Upper lobe of right lung (tissue), 1 donor: Measurements from ENCODE around the gene TAF11L13. TPM values are rescaled to one million over a fixed set of nuclear protein-coding genes. Genes with fewer than 3 reads are reported as not detected.
"Not testable (repeated sequence)": the region's sequence is repeated elsewhere in the genome, so short reads cannot be mapped to it uniquely, and the experiment has no call there.

Source experiments
- ATAC-seq: fragments of 200-7000 bp; cut with Tn5 transposase; one replicate; pipeline ENCODE4 v1.9.1; 2020; ENCODE audit warnings: mild to moderate bottlenecking, moderate library complexity
- DNase-seq: peaks from one replicate; pipeline ENCODE4 v3.0.0-alpha.2; 2020
- H3K27ac ChIP-seq: fragments of 200-600 bp; one replicate; pipeline ENCODE4 v1.8.0; 2022
- H3K27me3 ChIP-seq: fragments of 200-600 bp; one replicate; pipeline ENCODE4 v1.8.0; 2022; ENCODE audit warnings: mild to moderate bottlenecking
- H3K36me3 ChIP-seq: fragments of 200-600 bp; one replicate; pipeline ENCODE4 v1.8.0; 2022
- H3K4me1 ChIP-seq: fragments of 200-600 bp; one replicate; pipeline ENCODE4 v1.8.0; 2022
- H3K4me3 ChIP-seq: fragments of 200-600 bp; one replicate; pipeline ENCODE4 v1.8.0; 2022; ENCODE audit warnings: mild to moderate bottlenecking
- H3K9me3 ChIP-seq: fragments of 200-600 bp; one replicate; pipeline ENCODE4 v1.8.0; 2022
- intact Hi-C: fragments of 100-400 bp; cut with DNase I; formaldehyde crosslinking; loops from one replicate; pipeline ENCODE4 v1.11.0; 2022
- long read RNA-seq: library from polyadenylated mRNA; unstranded; transcript quantifications from one replicate; pipeline ENCODE4 v2.0.0, GENCODE V29; 2021
- total RNA-seq: library from RNA; stranded (reverse); fragmentation: NEBNext Ultra II Directional; extraction: Animal tissue kit (Norgen Biotek cat#: 25700); gene quantifications from one replicate; pipeline ENCODE4 v1.2.1, GENCODE V29; 2021
- TF ChIP-seq, protein P1 (sequence below): fragments of 200-600 bp; IDR thresholded peaks from one replicate; pipeline ENCODE4 v1.8.0; 2022; ENCODE audit warnings: antibody characterized with exemption
- donor health status: DM: no; HTN: yes; CAD: no; lungs with severe emphysema.

TAF11L13 gene
- not detected for total RNA-seq
- long read RNA-seq, result 0 reads

DNA sequence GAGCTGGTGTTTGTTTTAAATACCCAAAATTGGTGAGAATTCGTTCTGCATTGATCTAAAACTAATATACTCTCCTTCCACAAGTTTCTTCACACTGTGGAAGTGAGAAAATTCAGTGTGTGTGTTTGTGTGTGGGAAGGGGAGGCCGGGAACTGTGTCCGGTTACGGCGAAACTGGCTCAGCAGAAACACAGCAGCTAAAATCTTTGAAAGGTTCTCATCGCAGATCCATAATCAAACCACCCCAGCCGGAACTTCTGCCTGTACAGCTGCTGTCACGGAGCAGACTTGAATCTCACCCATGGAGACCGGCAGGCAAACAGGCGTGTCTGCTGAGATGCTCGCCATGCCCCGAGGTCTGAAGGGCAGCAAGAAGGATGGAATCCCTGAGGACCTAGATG is at the start of gene TAF11L13:
TSS of gene TAF11L13 (plus strand) at position 301 of the 400 bp plus-strand sequence.
- H3K36me3 ChIP-seq, ATAC-seq, H3K27me3 ChIP-seq, H3K9me3 ChIP-seq, H3K4me1 ChIP-seq, H3K4me3 ChIP-seq, intact Hi-C loops, H3K27ac ChIP-seq, DNase-seq: not testable (repeated sequence)

DNA sequence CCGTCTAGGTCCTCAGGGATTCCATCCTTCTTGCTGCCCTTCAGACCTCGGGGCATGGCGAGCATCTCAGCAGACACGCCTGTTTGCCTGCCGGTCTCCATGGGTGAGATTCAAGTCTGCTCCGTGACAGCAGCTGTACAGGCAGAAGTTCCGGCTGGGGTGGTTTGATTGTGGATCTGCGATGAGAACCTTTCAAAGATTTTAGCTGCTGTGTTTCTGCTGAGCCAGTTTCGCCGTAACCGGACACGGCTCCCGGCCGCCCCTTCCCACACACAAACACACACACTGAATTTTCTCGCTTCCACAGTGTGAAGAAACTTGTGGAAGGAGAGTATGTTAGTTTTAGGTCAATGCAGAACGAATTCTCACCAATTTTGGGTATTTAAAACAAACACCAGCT is 46.2 kb upstream of the TAF11L13 start, which contains the start of gene TAF11L7:
TSS of gene TAF11L7 (minus strand) at position 101 of the 400 bp plus-strand sequence.
- H3K27me3 ChIP-seq, H3K9me3 ChIP-seq, H3K4me1 ChIP-seq, H3K27ac ChIP-seq, DNase-seq, intact Hi-C loops, ATAC-seq, H3K4me3 ChIP-seq, H3K36me3 ChIP-seq: not testable (repeated sequence)

DNA sequence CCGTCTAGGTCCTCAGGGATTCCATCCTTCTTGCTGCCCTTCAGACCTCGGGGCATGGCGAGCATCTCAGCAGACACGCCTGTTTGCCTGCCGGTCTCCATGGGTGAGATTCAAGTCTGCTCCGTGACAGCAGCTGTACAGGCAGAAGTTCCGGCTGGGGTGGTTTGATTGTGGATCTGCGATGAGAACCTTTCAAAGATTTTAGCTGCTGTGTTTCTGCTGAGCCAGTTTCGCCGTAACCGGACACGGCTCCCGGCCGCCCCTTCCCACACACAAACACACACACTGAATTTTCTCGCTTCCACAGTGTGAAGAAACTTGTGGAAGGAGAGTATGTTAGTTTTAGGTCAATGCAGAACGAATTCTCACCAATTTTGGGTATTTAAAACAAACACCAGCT is 41.0 kb upstream of the TAF11L13 start, which contains the start of gene TAF11L8:
TSS of gene TAF11L8 (minus strand) at position 101 of the 400 bp plus-strand sequence.
- H3K36me3 ChIP-seq, H3K27ac ChIP-seq, H3K4me3 ChIP-seq, H3K9me3 ChIP-seq, intact Hi-C loops, H3K4me1 ChIP-seq, DNase-seq, ATAC-seq, H3K27me3 ChIP-seq: not testable (repeated sequence)

DNA sequence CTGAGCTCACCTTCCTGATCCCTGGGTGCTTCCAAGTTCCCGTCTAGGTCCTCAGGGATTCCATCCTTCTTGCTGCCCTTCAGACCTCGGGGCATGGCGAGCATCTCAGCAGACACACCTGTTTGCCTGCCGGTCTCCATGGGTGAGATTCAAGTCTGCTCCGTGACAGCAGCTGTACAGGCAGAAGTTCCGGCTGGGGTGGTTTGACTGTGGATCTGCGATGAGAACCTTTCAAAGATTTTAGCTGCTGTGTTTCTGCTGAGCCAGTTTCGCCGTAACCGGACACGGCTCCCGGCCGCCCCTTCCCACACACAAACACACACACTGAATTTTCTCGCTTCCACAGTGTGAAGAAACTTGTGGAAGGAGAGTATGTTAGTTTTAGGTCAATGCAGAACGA is 37.6 kb upstream of the TAF11L13 start, which contains the start of gene TAF11L9:
TSS of gene TAF11L9 (minus strand) at position 140 of the 400 bp plus-strand sequence.
- ATAC-seq, H3K9me3 ChIP-seq, DNase-seq, intact Hi-C loops, H3K27ac ChIP-seq, H3K4me3 ChIP-seq, H3K4me1 ChIP-seq, H3K36me3 ChIP-seq, H3K27me3 ChIP-seq: not testable (repeated sequence)

DNA sequence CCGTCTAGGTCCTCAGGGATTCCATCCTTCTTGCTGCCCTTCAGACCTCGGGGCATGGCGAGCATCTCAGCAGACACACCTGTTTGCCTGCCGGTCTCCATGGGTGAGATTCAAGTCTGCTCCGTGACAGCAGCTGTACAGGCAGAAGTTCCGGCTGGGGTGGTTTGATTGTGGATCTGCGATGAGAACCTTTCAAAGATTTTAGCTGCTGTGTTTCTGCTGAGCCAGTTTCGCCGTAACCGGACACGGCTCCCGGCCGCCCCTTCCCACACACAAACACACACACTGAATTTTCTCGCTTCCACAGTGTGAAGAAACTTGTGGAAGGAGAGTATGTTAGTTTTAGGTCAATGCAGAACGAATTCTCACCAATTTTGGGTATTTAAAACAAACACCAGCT is 34.2 kb upstream of the TAF11L13 start, which contains the start of gene TAF11L10:
TSS of gene TAF11L10 (minus strand) at position 101 of the 400 bp plus-strand sequence.
- ATAC-seq, H3K27me3 ChIP-seq, H3K9me3 ChIP-seq, H3K36me3 ChIP-seq, H3K27ac ChIP-seq, H3K4me3 ChIP-seq, intact Hi-C loops, H3K4me1 ChIP-seq, DNase-seq: not testable (repeated sequence)

DNA sequence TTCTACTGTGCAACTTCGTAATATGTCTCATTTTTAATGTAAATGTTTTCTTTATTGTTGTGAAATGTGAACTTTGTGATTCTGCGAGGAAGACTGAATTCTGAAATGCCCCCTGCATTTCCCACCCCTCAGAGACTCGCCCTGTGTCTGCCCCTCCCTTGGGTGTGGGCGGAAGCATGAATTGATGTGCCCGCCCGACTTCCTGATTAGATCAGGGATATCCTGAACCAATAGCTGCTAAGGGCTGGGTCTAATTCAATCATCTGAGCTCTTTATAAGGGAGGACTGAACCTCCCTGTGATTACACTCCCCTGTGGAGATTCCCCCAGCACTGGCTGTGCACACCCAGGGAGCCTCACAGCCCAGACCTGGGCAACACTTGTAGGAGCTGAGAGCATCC is 28.0 kb upstream of the TAF11L13 start, which contains the start of gene TAF11L11:
TSS of gene TAF11L11 (plus strand) at position 304 of the 400 bp plus-strand sequence.
- H3K4me1 ChIP-seq, ATAC-seq, H3K27ac ChIP-seq, DNase-seq, H3K27me3 ChIP-seq, H3K9me3 ChIP-seq, H3K36me3 ChIP-seq, H3K4me3 ChIP-seq, intact Hi-C loops: not testable (repeated sequence)

DNA sequence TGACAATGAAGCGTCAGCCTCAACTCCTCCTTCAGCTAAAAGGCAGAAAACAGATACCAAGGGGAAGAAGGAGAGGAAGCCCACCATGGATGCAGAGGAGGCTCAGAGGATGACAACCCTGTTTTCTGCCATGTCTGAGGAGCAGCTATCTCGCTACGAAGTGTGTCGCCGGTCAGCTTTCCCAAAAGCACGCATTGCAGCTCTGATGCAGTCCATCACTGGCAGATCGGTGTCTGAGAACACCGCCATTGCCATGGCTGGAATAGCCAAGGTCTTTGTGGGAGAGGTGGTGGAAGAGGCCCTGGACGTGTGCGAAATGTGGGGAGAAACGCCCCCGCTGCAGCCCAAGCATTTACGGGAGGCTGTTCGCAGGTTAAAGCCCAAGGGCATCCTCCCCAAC is 26.9 kb upstream of the TAF11L13 start:
- ATAC-seq (no peak), DNase-seq (no peak)
- intact Hi-C loops, result no loop called here
- no peaks in the 10 kb centered on the region for H3K36me3 ChIP-seq
- H3K9me3 ChIP-seq, result no peaks in the 10 kb centered on the region
- no peaks in the 10 kb centered on the region for H3K4me1 ChIP-seq
- no peak overlapping the region for H3K4me3 ChIP-seq
- TF ChIP-seq, protein P1, sequence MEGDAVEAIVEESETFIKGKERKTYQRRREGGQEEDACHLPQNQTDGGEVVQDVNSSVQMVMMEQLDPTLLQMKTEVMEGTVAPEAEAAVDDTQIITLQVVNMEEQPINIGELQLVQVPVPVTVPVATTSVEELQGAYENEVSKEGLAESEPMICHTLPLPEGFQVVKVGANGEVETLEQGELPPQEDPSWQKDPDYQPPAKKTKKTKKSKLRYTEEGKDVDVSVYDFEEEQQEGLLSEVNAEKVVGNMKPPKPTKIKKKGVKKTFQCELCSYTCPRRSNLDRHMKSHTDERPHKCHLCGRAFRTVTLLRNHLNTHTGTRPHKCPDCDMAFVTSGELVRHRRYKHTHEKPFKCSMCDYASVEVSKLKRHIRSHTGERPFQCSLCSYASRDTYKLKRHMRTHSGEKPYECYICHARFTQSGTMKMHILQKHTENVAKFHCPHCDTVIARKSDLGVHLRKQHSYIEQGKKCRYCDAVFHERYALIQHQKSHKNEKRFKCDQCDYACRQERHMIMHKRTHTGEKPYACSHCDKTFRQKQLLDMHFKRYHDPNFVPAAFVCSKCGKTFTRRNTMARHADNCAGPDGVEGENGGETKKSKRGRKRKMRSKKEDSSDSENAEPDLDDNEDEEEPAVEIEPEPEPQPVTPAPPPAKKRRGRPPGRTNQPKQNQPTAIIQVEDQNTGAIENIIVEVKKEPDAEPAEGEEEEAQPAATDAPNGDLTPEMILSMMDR, result no peak
- no peak overlapping the region for H3K27ac ChIP-seq
- no peaks in the 10 kb centered on the region for H3K27me3 ChIP-seq

DNA sequence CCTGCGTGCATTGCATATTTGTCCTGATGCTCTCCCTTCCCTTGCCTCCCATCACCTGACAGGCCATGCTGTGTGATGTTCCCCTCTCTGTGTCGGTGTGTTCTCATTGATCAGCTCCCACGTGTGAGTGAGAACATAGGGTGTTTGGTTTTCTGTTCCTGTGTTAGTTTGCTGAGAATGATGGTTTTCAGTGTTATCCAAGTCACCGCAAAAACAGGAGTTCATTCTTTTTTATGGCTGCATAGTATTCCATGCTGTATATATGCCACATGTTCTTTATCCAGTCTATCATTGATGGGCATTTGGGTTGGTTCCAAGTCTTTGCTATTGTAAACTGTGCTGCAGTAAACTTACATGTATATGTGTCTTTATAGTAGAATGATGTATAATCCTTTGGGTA is 24.4 kb upstream of the TAF11L13 start:
- H3K4me3 ChIP-seq, ATAC-seq, H3K4me1 ChIP-seq, H3K36me3 ChIP-seq, H3K9me3 ChIP-seq, intact Hi-C loops, DNase-seq, H3K27ac ChIP-seq, H3K27me3 ChIP-seq: not testable (repeated sequence)

DNA sequence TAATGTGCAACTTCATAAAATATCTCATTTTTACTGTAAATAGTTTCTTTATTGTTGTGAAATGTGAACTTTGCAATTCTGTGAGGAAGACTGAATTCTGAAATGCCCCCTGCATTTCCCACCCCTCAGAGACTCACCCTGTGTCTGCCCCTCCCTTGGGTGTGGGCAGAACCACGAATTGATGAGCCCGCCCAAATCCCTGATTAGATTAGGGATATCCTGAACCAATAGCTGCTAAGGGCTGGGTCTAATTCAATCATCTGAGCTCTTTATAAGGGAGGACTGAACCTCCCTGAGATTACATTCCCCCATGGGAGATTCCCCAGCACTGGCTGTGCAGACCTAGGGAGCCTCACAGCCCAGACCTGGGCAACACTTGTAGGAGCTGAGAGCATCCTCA is 21.8 kb upstream of the TAF11L13 start, which contains the start of gene TAF11L12:
TSS of gene TAF11L12 (plus strand) at position 301 of the 400 bp plus-strand sequence.
- H3K4me1 ChIP-seq, intact Hi-C loops, H3K36me3 ChIP-seq, H3K9me3 ChIP-seq, H3K27ac ChIP-seq, H3K27me3 ChIP-seq, H3K4me3 ChIP-seq, DNase-seq, ATAC-seq: not testable (repeated sequence)
